Stomach (tissue), 9 donors: ENCODE data around the gene STK17B. TPM values are rescaled to one million over a fixed set of nuclear protein-coding genes. Genes with fewer than 3 reads are reported as not detected.

Experiments used
- DNase-seq, 2 donors: peaks; one replicate each; pipeline versions ENCODE4 v3.0.0 to v3.0.0-alpha.2; 2013 to 2019
- H3K27ac ChIP-seq, 5 donors: fragments of 200-600 bp in 4 of 5; sonication (generic) in 4 of 5; one replicate each; pipeline ENCODE4 v1.5.1; 2013 to 2019; ENCODE audit warnings: mild to moderate bottlenecking in 1 of 5, moderate library complexity in 1 of 5
- H3K27me3 ChIP-seq, 3 donors: fragments of 200-600 bp; sonication (generic); one replicate each; pipeline ENCODE4 v1.5.1; 2017 to 2019; ENCODE audit warnings: mixed run types in 1 of 3
- H3K36me3 ChIP-seq, 4 donors: fragments of 200-600 bp; sonication (generic); 1 replicate in 3 of 4; 2 replicates in 1 of 4; pipeline ENCODE4 v1.5.1; 2016 to 2019
- H3K4me1 ChIP-seq, 4 donors: fragments of 200-600 bp; sonication (generic); one replicate each; pipeline ENCODE4 v1.5.1; 2016 to 2019
- H3K4me3 ChIP-seq, 4 donors: fragments of 200-600 bp; sonication (generic) in 3 of 4; one replicate each; pipeline ENCODE4 v1.5.1; 2016 to 2019; ENCODE audit warnings: mild to moderate bottlenecking in 1 of 4
- H3K9me3 ChIP-seq, 4 donors: fragments of 200-600 bp; sonication (generic); one replicate each; pipeline ENCODE4 v1.5.1; 2016 to 2019
- EP300 ChIP-seq: sonication (generic); formaldehyde crosslinking; IDR thresholded peaks from one replicate; pipeline ENCODE4 v1.6.1; 2017; ENCODE audit warnings: antibody characterized with exemption
- POLR2A ChIP-seq, 4 donors: fragments of 450-650 bp; IDR thresholded peaks; one replicate each; pipeline ENCODE4 v1.6.1; 2016; ENCODE audit warnings: antibody characterized with exemption in 4 of 4, control low read depth in 2 of 4, mild to moderate bottlenecking in 1 of 4, moderate library complexity in 1 of 4
- POLR2AphosphoS5 ChIP-seq, 3 donors: sonication (generic); formaldehyde crosslinking; IDR thresholded peaks; one replicate each; pipeline ENCODE4 v1.6.1; 2016; ENCODE audit warnings: antibody characterized with exemption in 3 of 3
- WGBS, 5 donors: extraction: QIAGEN DNeasy Blood & Tissue Kit in 3 of 5; methylation state at CpG; one replicate each; pipeline versions ENCODE4 v1.1.5 to v1.1.7; 2013 to 2018; 5-methylcytosine and 5-hydroxymethylcytosine counted together
- intact Hi-C: fragments of 100-400 bp; cut with DNase I; formaldehyde crosslinking; loops from one replicate; pipeline ENCODE4 v1.15.1; 2023; ENCODE audit warnings: low total_unique reads
- polyA plus RNA-seq, 3 donors: library from polyadenylated mRNA; stranded (reverse); fragments of 200-250 nt; gene quantifications; one replicate each; pipeline ENCODE4 v1.2.3, GENCODE V29; 2013
- total RNA-seq, 5 donors: library from RNA; depleted of rRNA; stranded (reverse); fragments of >200 nt; gene quantifications; one replicate each; pipeline versions ENCODE4 v1.1.0 to v1.2.3, GENCODE V29; 2014 to 2016
- TF ChIP-seq, protein P1 (sequence below), 7 experiments: fragments of 450-650 bp in 4 of 7; fragments of 200-600 bp in 3 of 7; sonication (generic) in 3 of 7; IDR thresholded peaks; one replicate each; pipeline ENCODE4 v1.5.1; 2016 to 2019; ENCODE audit warnings: antibody characterized with exemption in 7 of 7, control low read depth in 2 of 7, mild to moderate bottlenecking in 1 of 7
- donor health status: healthy with polysubstance abuse.
- donor health status: Bipolar disorder and iron deficiency.
- donor health status: healthy.

Gene STK17B
- total and polyA plus RNA-seq, 8 donors: 3.4 to 76.4 (median 10.2) TPM

DNA sequence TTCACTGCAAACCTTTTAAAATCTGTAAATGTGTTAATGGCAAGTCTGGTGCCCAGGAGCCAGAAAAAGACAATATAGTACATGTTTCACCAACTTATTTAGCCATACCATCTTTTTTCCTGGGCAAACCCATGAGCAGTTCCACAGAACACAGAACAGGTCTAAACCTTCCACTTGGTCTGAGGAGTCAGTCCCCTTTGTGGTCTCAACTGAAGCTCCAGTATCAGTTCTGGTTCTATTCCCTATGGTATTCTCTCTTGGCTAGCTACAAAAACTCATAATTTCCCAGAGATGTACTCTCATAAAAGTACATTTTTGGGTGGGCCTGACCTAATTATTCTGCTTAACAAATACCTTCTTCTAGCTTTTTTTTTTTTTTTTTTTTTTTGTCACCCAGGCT is 31.2 kb downstream of the STK17B start:
- Histone ChIP-seq H3K9me3 (peaks cover 0 to 1% (median 0%) of the 10 kb centered on the region in 4 donors), H3K27me3 (no peaks in the 10 kb centered on the region), H3K4me1 (no peaks in the 10 kb centered on the region), H3K36me3 (peaks cover 9 to 90% (median 81%) of the 10 kb centered on the region in 4 donors), H3K4me3 (no peak overlapping the region), H3K27ac (no peak overlapping the region)
- no peak for DNase-seq
- TF ChIP-seq POLR2AphosphoS5 (IDR thresholded peaks at IDR 0.05) (no peak), EP300 (no peak)
- TF ChIP-seq, protein P1, sequence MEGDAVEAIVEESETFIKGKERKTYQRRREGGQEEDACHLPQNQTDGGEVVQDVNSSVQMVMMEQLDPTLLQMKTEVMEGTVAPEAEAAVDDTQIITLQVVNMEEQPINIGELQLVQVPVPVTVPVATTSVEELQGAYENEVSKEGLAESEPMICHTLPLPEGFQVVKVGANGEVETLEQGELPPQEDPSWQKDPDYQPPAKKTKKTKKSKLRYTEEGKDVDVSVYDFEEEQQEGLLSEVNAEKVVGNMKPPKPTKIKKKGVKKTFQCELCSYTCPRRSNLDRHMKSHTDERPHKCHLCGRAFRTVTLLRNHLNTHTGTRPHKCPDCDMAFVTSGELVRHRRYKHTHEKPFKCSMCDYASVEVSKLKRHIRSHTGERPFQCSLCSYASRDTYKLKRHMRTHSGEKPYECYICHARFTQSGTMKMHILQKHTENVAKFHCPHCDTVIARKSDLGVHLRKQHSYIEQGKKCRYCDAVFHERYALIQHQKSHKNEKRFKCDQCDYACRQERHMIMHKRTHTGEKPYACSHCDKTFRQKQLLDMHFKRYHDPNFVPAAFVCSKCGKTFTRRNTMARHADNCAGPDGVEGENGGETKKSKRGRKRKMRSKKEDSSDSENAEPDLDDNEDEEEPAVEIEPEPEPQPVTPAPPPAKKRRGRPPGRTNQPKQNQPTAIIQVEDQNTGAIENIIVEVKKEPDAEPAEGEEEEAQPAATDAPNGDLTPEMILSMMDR (IDR thresholded peaks at IDR 0.05): no peak
- intact Hi-C loops: no loop called here

DNA sequence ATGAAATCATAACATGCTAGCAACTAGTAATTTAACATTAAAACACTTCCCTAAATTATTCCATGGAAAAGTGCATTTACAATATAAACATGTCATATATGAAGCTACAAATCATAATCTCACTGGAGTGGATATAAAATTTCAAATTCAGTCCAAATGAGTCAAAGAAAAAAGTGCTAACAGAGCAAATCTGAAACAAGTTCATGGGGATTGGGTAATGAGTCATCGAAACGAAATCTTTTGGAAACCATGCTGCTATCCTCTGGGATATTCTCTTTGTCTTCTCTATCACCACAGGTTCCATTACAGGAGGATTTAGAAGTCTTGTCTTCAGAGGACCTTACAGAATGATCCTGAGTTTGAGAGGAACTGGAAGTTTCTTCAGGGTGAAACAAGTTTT is 34.1 kb downstream of the STK17B start:
- TF ChIP-seq, protein P1 (IDR thresholded peaks at IDR 0.05): no peak
- no peak for TF ChIP-seq POLR2AphosphoS5 (IDR thresholded peaks at IDR 0.05)
- no peaks in the 10 kb centered on the region for H3K27me3 ChIP-seq
- 84 to 100% (median 97%) methylated on average over 2 of the region's 2 CpGs for WGBS, 5 donors

DNA sequence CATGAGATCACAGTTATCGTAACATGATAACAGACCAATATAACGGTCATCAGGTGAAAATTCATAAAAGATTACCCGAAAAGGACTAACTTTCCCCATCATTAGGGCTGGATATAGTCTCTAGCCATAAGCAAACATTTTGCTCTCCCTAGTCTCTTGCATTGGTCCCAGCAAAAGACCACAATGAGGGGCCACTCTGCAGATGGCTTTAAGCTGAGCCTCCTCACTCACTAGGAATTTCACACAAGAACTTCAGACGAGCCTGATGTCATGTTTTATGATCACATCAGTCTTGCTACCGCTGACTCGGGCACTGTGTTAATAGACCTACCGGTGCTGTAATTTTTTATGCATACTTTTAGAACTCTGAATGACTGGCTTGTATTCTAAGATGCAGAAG is 35.2 kb downstream of the STK17B start:
- Histone ChIP-seq H3K4me3 (no peak overlapping the region), H3K27ac (no peak overlapping the region), H3K9me3 (peaks cover 19 to 38% (median 22%) of the 10 kb centered on the region in 4 donors), H3K4me1 (no peaks in the 10 kb centered on the region), H3K36me3 (peaks cover 9 to 70% (median 62%) of the 10 kb centered on the region in 4 donors), H3K27me3 (no peaks in the 10 kb centered on the region)
- TF ChIP-seq EP300 (no peak), POLR2AphosphoS5 (IDR thresholded peaks at IDR 0.05) (no peak), POLR2A (IDR thresholded peaks at IDR 0.05) (no peak)
- TF ChIP-seq, protein P1 (IDR thresholded peaks at IDR 0.05): no peak
- WGBS, 5 donors: 95 to 97% (median 96%) methylated on average over 7 of the region's 7 CpGs
- intact Hi-C loops: no loop called here
- DNase-seq: no peak

More for the DNA sequence above, 34.1 kb downstream of the STK17B start:
- DNase-seq: no peak
- H3K9me3 ChIP-seq: peaks cover 8 to 27% (median 12%) of the 10 kb centered on the region in 4 donors
- intact Hi-C loops: no loop called here
- H3K36me3 ChIP-seq: peaks cover 9 to 80% (median 72%) of the 10 kb centered on the region in 4 donors
- no peaks in the 10 kb centered on the region for H3K4me1 ChIP-seq
- no peak overlapping the region for H3K4me3 ChIP-seq
- H3K27ac ChIP-seq: no peak overlapping the region

DNA sequence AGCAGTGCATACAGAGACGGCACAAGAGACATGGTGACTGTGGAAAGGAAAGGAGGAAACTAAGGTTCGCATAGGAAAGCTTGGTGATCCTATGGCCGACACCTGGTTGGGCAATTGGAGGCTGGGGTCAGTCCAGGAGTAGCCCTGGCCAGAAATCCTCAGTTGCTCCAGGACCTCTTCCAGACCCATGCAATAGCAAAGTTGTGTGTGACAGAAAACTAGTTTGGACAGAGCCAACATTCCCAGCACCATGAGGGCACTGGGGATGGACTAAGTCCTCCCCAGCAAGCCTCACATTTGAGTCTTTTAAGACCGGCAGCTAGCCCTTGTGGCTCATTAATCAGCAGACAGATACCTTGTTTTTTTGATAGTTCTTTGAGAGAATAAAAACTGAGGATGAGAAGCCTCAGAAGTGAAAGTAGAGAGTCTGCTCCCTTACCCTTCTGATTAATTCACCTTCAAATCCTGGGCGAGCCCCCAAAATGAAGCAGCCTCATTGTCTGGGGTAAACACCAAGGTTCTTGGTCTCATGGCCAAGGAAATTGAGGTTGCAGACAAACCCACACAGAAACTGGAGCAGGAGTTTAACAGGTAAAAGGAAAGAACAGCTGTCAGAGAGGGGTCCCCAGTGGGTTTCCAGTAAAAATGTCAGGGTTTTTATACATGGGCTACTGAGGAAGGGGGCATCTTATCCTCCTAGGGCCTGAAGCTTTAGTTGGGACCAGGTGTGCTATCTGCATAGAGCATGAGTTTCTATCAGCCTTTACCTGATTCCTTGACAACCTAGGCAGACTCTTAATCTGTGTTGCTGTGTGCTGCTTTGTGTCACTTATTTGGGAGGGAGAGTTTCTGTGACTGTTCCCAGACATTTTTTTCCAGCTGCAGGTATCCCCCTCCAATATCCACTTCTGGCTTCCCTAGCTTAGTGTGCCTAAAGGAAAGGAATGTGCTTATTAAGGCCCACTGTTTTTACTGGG is 39.1 kb downstream of the STK17B start:
- DNase-seq: peak in 1 of 2 donors; percentile 20
- Histone ChIP-seq H3K27ac (no peak overlapping the region), H3K4me3 (no peak overlapping the region), H3K36me3 (peaks cover 8 to 36% (median 24%) of the 10 kb centered on the region in 4 donors), H3K9me3 (peaks cover 34 to 75% (median 50%) of the 10 kb centered on the region in 4 donors), H3K4me1 (no peaks in the 10 kb centered on the region), H3K27me3 (no peaks in the 10 kb centered on the region)
- 72 to 87% (median 80%) methylated on average over 5 of the region's 5 CpGs for WGBS, 5 donors
- no peak for TF ChIP-seq POLR2AphosphoS5 (IDR thresholded peaks at IDR 0.05)
- TF ChIP-seq POLR2A (IDR thresholded peaks at IDR 0.05): no peak
- TF ChIP-seq EP300: no peak
- TF ChIP-seq, protein P1 (IDR thresholded peaks at IDR 0.05): no peak
- intact Hi-C loops: no loop called here
